Panc1 (cell line): ENCODE measurements around the gene SLC30A1. TPM values are rescaled to one million over a fixed set of nuclear protein-coding genes. Genes with fewer than 3 reads are reported as not detected.
"Not testable (repeated sequence)": the region's sequence is repeated elsewhere in the genome, so short reads cannot be mapped to it uniquely, and the experiment has no call there.

Experiments
- ATAC-seq: fragments of 200-7000 bp; cut with Tn5 transposase; 2 replicates; pipeline ENCODE4 v1.9.1; 2020; ENCODE audit warnings: mild to moderate bottlenecking, moderate library complexity
- BruUV-seq: library from RNA; stranded (reverse); fragments of 400-500 nt; replicated peaks from 2 replicates; lab custom pipeline; 2021; lab: Mats Ljungman, UMichigan
- CTCF ChIA-PET: fragments of 300-600 bp; sonication (Branson Sonifier 250); formaldehyde crosslinking; loops from one replicate; lab custom pipeline; 2022; ENCODE audit warnings: antibody characterized with exemption; lab: Charles Lee
- POLR2A ChIA-PET: fragments of 300-600 bp; sonication (Branson Sonifier 250); formaldehyde crosslinking; loops from one replicate; lab custom pipeline; 2022; ENCODE audit warnings: antibody characterized with exemption; lab: Charles Lee
- DNase-seq: peaks from one replicate; pipeline ENCODE4 v3.0.0-alpha.2; 2010; ENCODE audit warnings: low read depth, low spot score
- H3K27ac ChIP-seq: 2 replicates; pipeline ENCODE4 v1.5.1; 2011; ENCODE audit warnings: mild to moderate bottlenecking, low read length, inconsistent platforms
- H3K27me3 ChIP-seq: fragments of 200-500 bp; sonication (Bioruptor generic); 2 replicates; pipeline ENCODE4 v1.6.0; 2014; ENCODE audit warnings: low read length, inconsistent platforms; ENCODE audit not compliant: control insufficient read depth, insufficient read depth
- H3K36me3 ChIP-seq: fragments of 200-500 bp; sonication (Bioruptor generic); 2 replicates; pipeline ENCODE4 v1.5.1; 2014; ENCODE audit warnings: inconsistent platforms, mild to moderate bottlenecking, low read length, moderate library complexity; ENCODE audit not compliant: control insufficient read depth, insufficient read depth
- H3K4me1 ChIP-seq: 2 replicates; pipeline ENCODE4 v1.5.1; 2011; ENCODE audit warnings: inconsistent platforms, mild to moderate bottlenecking, low read length, moderate library complexity; ENCODE audit not compliant: control insufficient read depth, insufficient read depth
- H3K4me3 ChIP-seq, 2 experiments: 2 replicates each; pipeline ENCODE4 v1.5.1; 2011 to 2012; ENCODE audit warnings: low read depth in 2 of 2, low read length in 2 of 2, mild to moderate bottlenecking in 2 of 2, inconsistent platforms in 1 of 2, moderate library complexity in 1 of 2
- H3K9me3 ChIP-seq: fragments of 200-500 bp; sonication (Bioruptor generic); 2 replicates; pipeline ENCODE4 v1.5.1; 2014; ENCODE audit warnings: low read depth, mild to moderate bottlenecking, inconsistent platforms, low read length, moderate library complexity; ENCODE audit not compliant: control insufficient read depth, insufficient read depth
- POLR2AphosphoS5 ChIP-seq: IDR thresholded peaks from 2 replicates; pipeline ENCODE4 v1.6.1; 2012; ENCODE audit warnings: mild to moderate bottlenecking, low read depth, low read length, moderate library complexity
- SIN3A ChIP-seq: IDR thresholded peaks from 2 replicates; pipeline ENCODE4 v1.6.1; 2012; ENCODE audit warnings: low read depth, mild to moderate bottlenecking, low read length, moderate library complexity, borderline replicate concordance; ENCODE audit not compliant: insufficient read depth
- TCF7L2 ChIP-seq: IDR thresholded peaks from 2 replicates; pipeline ENCODE4 v1.6.1; 2011; ENCODE audit warnings: mild to moderate bottlenecking, low read depth, low read length, inconsistent platforms
- in situ Hi-C: cut with HindIII; loops from 2 replicates; pipeline ENCODE4 v1.10.0; 2016; ENCODE audit warnings: low sequenced_read_pairs, low pct_unique_long_range_greater_than_20kb
- intact Hi-C: fragments of 100-400 bp; cut with micrococcal nuclease; formaldehyde crosslinking; loops from one replicate; pipeline ENCODE4 v1.10.0; 2022; ENCODE audit not compliant: unreplicated experiment
- total RNA-seq: library from RNA; stranded (reverse); gene quantifications from one replicate; pipeline ENCODE4 v1.2.1, GENCODE V29; 2021; ENCODE audit not compliant: unreplicated experiment
- TF ChIP-seq, protein P1 (sequence below), 2 experiments: IDR thresholded peaks; 2 replicates each; pipeline ENCODE4 v1.6.1; 2011 to 2012; ENCODE audit warnings: low read depth in 2 of 2, control low read depth in 1 of 2, low read length in 1 of 2, mild to moderate bottlenecking in 1 of 2, moderate library complexity in 1 of 2; ENCODE audit not compliant: insufficient read depth in 1 of 2
- TF ChIP-seq, protein P2 (sequence below): fragments of 450-650 bp; IDR thresholded peaks from 2 replicates; pipeline ENCODE4 v1.5.1; 2017; ENCODE audit warnings: mild to moderate bottlenecking

SLC30A1 gene
- total RNA-seq, 1 experiment from 2014 or later = 34.5 TPM

DNA sequence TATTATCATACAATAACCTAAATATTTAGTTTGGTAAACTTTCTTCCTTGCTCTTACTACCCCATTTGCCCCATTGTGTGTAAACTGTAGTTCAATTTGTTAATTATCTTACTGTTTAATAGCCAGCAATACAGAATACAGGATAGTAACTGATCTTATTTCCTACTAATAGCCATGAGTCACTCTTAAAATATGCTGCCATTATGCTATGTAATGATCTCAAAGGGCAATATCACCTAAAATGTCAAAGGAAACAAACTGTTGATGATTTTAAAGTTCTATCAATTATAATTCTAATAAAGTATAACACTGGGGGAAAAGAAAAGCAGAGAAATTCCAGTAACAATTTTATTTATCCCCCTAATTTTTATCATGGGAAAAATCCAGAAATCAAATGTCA is 4.3 kb downstream of the SLC30A1 start:
- H3K4me1 ChIP-seq = peaks cover 23% of the 10 kb centered on the region
- ChIA-PET POLR2A (no interaction called here), CTCF (no interaction called here)
- H3K9me3 ChIP-seq = no peaks in the 10 kb centered on the region
- DNase-seq = no peak
- H3K4me3 ChIP-seq = peak overlapping the region; percentile 70 to 94; a peak in 1 of 4 replicates
- TF ChIP-seq SIN3A (no peak), POLR2AphosphoS5 (no peak), TCF7L2 (no peak)
- TF ChIP-seq, protein P1, sequence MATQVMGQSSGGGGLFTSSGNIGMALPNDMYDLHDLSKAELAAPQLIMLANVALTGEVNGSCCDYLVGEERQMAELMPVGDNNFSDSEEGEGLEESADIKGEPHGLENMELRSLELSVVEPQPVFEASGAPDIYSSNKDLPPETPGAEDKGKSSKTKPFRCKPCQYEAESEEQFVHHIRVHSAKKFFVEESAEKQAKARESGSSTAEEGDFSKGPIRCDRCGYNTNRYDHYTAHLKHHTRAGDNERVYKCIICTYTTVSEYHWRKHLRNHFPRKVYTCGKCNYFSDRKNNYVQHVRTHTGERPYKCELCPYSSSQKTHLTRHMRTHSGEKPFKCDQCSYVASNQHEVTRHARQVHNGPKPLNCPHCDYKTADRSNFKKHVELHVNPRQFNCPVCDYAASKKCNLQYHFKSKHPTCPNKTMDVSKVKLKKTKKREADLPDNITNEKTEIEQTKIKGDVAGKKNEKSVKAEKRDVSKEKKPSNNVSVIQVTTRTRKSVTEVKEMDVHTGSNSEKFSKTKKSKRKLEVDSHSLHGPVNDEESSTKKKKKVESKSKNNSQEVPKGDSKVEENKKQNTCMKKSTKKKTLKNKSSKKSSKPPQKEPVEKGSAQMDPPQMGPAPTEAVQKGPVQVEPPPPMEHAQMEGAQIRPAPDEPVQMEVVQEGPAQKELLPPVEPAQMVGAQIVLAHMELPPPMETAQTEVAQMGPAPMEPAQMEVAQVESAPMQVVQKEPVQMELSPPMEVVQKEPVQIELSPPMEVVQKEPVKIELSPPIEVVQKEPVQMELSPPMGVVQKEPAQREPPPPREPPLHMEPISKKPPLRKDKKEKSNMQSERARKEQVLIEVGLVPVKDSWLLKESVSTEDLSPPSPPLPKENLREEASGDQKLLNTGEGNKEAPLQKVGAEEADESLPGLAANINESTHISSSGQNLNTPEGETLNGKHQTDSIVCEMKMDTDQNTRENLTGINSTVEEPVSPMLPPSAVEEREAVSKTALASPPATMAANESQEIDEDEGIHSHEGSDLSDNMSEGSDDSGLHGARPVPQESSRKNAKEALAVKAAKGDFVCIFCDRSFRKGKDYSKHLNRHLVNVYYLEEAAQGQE (IDR thresholded peaks at IDR 0.05; ENCODE audit: insufficient read depth in 1 of 2, low read depth in 2 of 2, low read length in 1 of 2) = no peak
- TF ChIP-seq, protein P2, sequence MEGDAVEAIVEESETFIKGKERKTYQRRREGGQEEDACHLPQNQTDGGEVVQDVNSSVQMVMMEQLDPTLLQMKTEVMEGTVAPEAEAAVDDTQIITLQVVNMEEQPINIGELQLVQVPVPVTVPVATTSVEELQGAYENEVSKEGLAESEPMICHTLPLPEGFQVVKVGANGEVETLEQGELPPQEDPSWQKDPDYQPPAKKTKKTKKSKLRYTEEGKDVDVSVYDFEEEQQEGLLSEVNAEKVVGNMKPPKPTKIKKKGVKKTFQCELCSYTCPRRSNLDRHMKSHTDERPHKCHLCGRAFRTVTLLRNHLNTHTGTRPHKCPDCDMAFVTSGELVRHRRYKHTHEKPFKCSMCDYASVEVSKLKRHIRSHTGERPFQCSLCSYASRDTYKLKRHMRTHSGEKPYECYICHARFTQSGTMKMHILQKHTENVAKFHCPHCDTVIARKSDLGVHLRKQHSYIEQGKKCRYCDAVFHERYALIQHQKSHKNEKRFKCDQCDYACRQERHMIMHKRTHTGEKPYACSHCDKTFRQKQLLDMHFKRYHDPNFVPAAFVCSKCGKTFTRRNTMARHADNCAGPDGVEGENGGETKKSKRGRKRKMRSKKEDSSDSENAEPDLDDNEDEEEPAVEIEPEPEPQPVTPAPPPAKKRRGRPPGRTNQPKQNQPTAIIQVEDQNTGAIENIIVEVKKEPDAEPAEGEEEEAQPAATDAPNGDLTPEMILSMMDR = no peak
- H3K36me3 ChIP-seq = peaks cover 27% of the 10 kb centered on the region; the same call in 1 of the 2 replicates
- intact Hi-C loops (no loop called here), in situ Hi-C loops (no loop called here)
- no peaks in the 10 kb centered on the region for H3K27me3 ChIP-seq
- no peak for ATAC-seq
- H3K27ac ChIP-seq = no peak overlapping the region
- BruUV-seq = no TSS peak

- ATAC-seq (no peak), DNase-seq (no peak)
- Histone ChIP-seq H3K4me1 (peaks cover 23% of the 10 kb centered on the region), H3K27ac (no peak overlapping the region), H3K4me3 (no peak overlapping the region), H3K27me3 (no peaks in the 10 kb centered on the region), H3K36me3 (peaks cover 24% of the 10 kb centered on the region; the same call in 1 of the 2 replicates), H3K9me3 (no peaks in the 10 kb centered on the region)
- POLR2A ChIA-PET = no interaction called here
- no peak for TF ChIP-seq POLR2AphosphoS5
- TF ChIP-seq SIN3A = no peak
- TF ChIP-seq TCF7L2 = no peak
- TF ChIP-seq, protein P2 = no peak
- TF ChIP-seq, protein P1 (IDR thresholded peaks at IDR 0.05; ENCODE audit: insufficient read depth in 1 of 2, low read depth in 2 of 2, low read length in 1 of 2) = no peak
- CTCF ChIA-PET = no interaction called here
- in situ Hi-C loops = no loop called here
- BruUV-seq = no TSS peak
- intact Hi-C loops = no loop called here
Measured at GRCh38 chr1:211571998-211572397, 7.0 kb downstream of the SLC30A1 start.

- H3K27ac ChIP-seq, DNase-seq, H3K4me3 ChIP-seq, in situ Hi-C loops, H3K27me3 ChIP-seq, H3K9me3 ChIP-seq, BruUV-seq, POLR2A ChIA-PET, intact Hi-C loops: not testable (repeated sequence)
- 0 out of 2 replicates have a peak, but pooled peaks have one; percentile 42 for ATAC-seq
- CTCF ChIA-PET = interaction anchor here (0.6 kb wide), 1 partner anchor 27 kb away, joined by 5 read pairs; no protein-coding TSS in a partner anchor
- peaks cover 11% of the 10 kb centered on the region for H3K4me1 ChIP-seq
- peaks cover 19% of the 10 kb centered on the region; the same call in 1 of the 2 replicates for H3K36me3 ChIP-seq
Measured at GRCh38 chr1:211570378-211570777, 8.6 kb downstream of the SLC30A1 start.
